SU-DHL-6 (cell line): Measurements from ENCODE around the gene PGF.

Source experiments
- H2AFZ ChIP-seq: fragments of 200-600 bp; sonication (generic); 2 replicates; pipeline ENCODE4 v1.6.1; 2014; ENCODE audit warnings: low read depth, mild to moderate bottlenecking, moderate library complexity, mixed read lengths, antibody characterized with exemption, low read length; ENCODE audit not compliant: severe bottlenecking
- H3F3A ChIP-seq: fragments of 200-600 bp; shearing (Covaris generic); 2 replicates; pipeline ENCODE4 v1.6.0; 2016; ENCODE audit warnings: antibody characterized with exemption, mild to moderate bottlenecking; ENCODE audit not compliant: insufficient read depth
- H3K27ac ChIP-seq: fragments of 200-600 bp; sonication (generic); 2 replicates; pipeline ENCODE4 v1.5.1; 2016; ENCODE audit warnings: low read depth, mild to moderate bottlenecking, low read length, moderate library complexity, mixed read lengths
- H3K27me3 ChIP-seq: fragments of 200-600 bp; sonication (generic), shearing (Covaris generic); 2 replicates; pipeline ENCODE4 v1.6.0; 2014; ENCODE audit warnings: mild to moderate bottlenecking, low read length
- H3K36me3 ChIP-seq: fragments of 200-600 bp; sonication (generic); 2 replicates; pipeline ENCODE4 v1.6.1; 2014; ENCODE audit warnings: mild to moderate bottlenecking, low read length, mixed read lengths
- H3K4me2 ChIP-seq: fragments of 300-600, 200-600 bp; shearing (Covaris generic), sonication (generic); 2 replicates; pipeline ENCODE4 v1.6.0; 2014; ENCODE audit warnings: low read length, low read depth, mild to moderate bottlenecking; ENCODE audit not compliant: poor library complexity, severe bottlenecking
- H3K4me3 ChIP-seq: fragments of 200-600 bp; sonication (generic); 2 replicates; pipeline ENCODE4 v1.5.1; 2014; ENCODE audit warnings: antibody characterized with exemption, low read length, mild to moderate bottlenecking, mixed read lengths; ENCODE audit not compliant: insufficient read depth, poor library complexity, severe bottlenecking
- H3K79me2 ChIP-seq: fragments of 200-600 bp; sonication (generic); 2 replicates; pipeline ENCODE4 v1.6.1; 2014; ENCODE audit warnings: mild to moderate bottlenecking, low read length, moderate library complexity; ENCODE audit not compliant: insufficient read depth
- H3K9ac ChIP-seq: fragments of 200-600 bp; sonication (generic); 2 replicates; pipeline ENCODE4 v1.7.0; 2014; ENCODE audit warnings: mild to moderate bottlenecking, low read length
- H3K9me2 ChIP-seq: fragments of 200-600 bp; sonication (generic); replicated peaks from 2 replicates; pipeline ENCODE4 v1.6.1; 2014; ENCODE audit warnings: low read length; ENCODE audit not compliant: insufficient read depth
- H3K9me3 ChIP-seq: fragments of 200-600 bp; sonication (generic); 2 replicates; pipeline ENCODE4 v1.6.1; 2014; ENCODE audit warnings: low read length, mixed read lengths; ENCODE audit not compliant: insufficient read depth
- H4K20me1 ChIP-seq: fragments of 200-600 bp; sonication (generic); 2 replicates; pipeline ENCODE4 v1.6.1; 2014; ENCODE audit warnings: low read depth, mild to moderate bottlenecking, antibody characterized with exemption, low read length, moderate library complexity, mixed read lengths
- CTCF ChIP-seq: fragments of 200-600 bp; sonication (generic); IDR thresholded peaks from one replicate; pipeline ENCODE4 v1.5.1; 2017; ENCODE audit warnings: antibody characterized with exemption, mild to moderate bottlenecking, low read length, moderate library complexity; ENCODE audit not compliant: insufficient read depth, poor library complexity, severe bottlenecking
- EZH2phosphoT487 ChIP-seq: fragments of 200-600 bp; sonication (generic), shearing (Covaris generic); conservative IDR thresholded peaks from 2 replicates; pipeline ENCODE4 v1.6.1; 2018; ENCODE audit warnings: mild to moderate bottlenecking, antibody characterized with exemption, low read length, moderate library complexity, mixed read lengths

Gene PGF

GRCh38 chr14:74963178-74963704 lies 7.8 kb upstream of the PGF start:
- H4K20me1 ChIP-seq = no peaks in the 10 kb centered on the region
- no peaks in the 10 kb centered on the region for H3K9me3 ChIP-seq
- H3K36me3 ChIP-seq = no peaks in the 10 kb centered on the region
- peak overlapping the region; percentile 19; the same call in 1 of the 2 replicates for H3K9ac ChIP-seq
- TF ChIP-seq CTCF (no peak), EZH2phosphoT487 (no peak)
- H3K27ac ChIP-seq = no peak overlapping the region
- no peaks in the 10 kb centered on the region for H3F3A ChIP-seq
- peak overlapping the region; percentile 34 for H3K4me2 ChIP-seq
- no peaks in the 10 kb centered on the region for H3K9me2 ChIP-seq
- no peak overlapping the region for H3K4me3 ChIP-seq
- no peaks in the 10 kb centered on the region for H3K79me2 ChIP-seq
- H3K27me3 ChIP-seq = no peaks in the 10 kb centered on the region
- H2AFZ ChIP-seq = peak overlapping the region; percentile 59

GRCh38 chr14:74962493-74962892 lies 7.1 kb upstream of the PGF start:
- H4K20me1 ChIP-seq = no peaks in the 10 kb centered on the region
- peak overlapping the region; percentile 34 for H3K4me2 ChIP-seq
- no peaks in the 10 kb centered on the region for H3F3A ChIP-seq
- no peak overlapping the region for H3K4me3 ChIP-seq
- H3K79me2 ChIP-seq = no peaks in the 10 kb centered on the region
- no peak for TF ChIP-seq CTCF
- no peak for TF ChIP-seq EZH2phosphoT487
- no peaks in the 10 kb centered on the region for H3K36me3 ChIP-seq
- H3K9me2 ChIP-seq = no peaks in the 10 kb centered on the region
- H2AFZ ChIP-seq = peak overlapping the region; percentile 59
- H3K27ac ChIP-seq = no peak overlapping the region
- no peaks in the 10 kb centered on the region for H3K9me3 ChIP-seq
- no peaks in the 10 kb centered on the region for H3K27me3 ChIP-seq
- H3K9ac ChIP-seq = peak overlapping the region; percentile 19; the same call in 1 of the 2 replicates

GRCh38 chr14:74962046-74962445 lies 6.6 kb upstream of the PGF start:
- 0 out of 2 replicates have a peak overlapping the region, but pooled peaks have one; percentile 19 for H3K9ac ChIP-seq
- peak overlapping the region; percentile 34 for H3K4me2 ChIP-seq
- no peaks in the 10 kb centered on the region for H3F3A ChIP-seq
- no peaks in the 10 kb centered on the region for H4K20me1 ChIP-seq
- no peaks in the 10 kb centered on the region for H3K9me3 ChIP-seq
- no peaks in the 10 kb centered on the region for H3K79me2 ChIP-seq
- no peaks in the 10 kb centered on the region for H3K36me3 ChIP-seq
- H3K27me3 ChIP-seq = no peaks in the 10 kb centered on the region
- H2AFZ ChIP-seq = peak overlapping the region; percentile 59
- H3K27ac ChIP-seq = no peak overlapping the region
- H3K4me3 ChIP-seq = no peak overlapping the region
- no peaks in the 10 kb centered on the region for H3K9me2 ChIP-seq
- TF ChIP-seq EZH2phosphoT487 (no peak), CTCF (no peak)
